ENCODE data around the gene OSGIN1.
"Not testable (repeated sequence)": the region's sequence is repeated elsewhere in the genome, so short reads cannot be mapped to it uniquely, and the experiment has no call there.

OSGIN1 gene

GRCh38 chr16:83932955-83933673 is 19.9 kb upstream of the OSGIN1 start:
- no peak for TF ChIP-seq POLR2A (IDR thresholded peaks at IDR 0.05; ENCODE audit: low read depth, low read length)
- FAIRE-seq, result no peak
- DNase-seq (ENCODE audit: insufficient read length, low spot score), result no peak

DNA sequence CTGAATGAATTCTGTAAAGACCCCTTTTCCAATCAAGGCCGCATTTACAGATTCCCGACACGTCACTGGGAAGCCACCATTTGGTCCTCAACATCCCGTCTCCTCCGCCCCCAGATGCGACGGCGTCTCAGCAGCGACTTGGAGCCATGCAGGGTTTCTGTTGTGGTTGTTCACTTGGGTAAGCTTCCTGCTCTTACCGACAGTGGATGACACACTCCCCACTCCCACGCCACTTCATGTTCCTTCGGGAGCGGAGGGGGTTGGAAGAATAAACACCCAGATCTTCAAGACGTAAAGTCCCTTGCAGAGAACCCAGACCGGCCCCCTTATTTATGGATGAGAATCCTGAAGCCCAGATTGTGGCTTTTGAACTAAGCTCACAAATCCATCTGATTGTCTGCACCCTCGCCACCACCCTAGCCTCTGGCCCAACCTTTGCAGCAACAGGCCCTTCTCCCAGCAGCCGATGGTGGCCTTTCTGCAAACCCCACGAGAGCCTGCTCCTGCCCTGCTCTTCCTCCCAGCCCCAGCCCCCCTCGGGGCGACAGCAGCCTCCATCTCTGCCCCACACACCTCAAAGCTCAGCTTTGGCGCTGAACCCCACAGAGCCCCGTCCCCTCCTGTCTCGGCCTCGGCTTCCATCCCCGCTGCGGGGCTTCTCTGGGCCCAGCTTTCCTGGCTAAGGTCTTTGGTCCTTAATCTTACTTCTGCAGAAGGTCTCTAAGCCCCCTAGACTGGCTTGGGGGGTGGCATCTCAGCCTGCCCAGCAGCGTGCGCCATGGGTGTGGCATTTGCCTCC is 19.0 kb upstream of the OSGIN1 start:
- DNase-seq (ENCODE audit: insufficient read length, low spot score), result no peak
- no peak for TF ChIP-seq POLR2A (IDR thresholded peaks at IDR 0.05; ENCODE audit: low read depth, low read length)
- FAIRE-seq, result no peak

- FAIRE-seq (no peak), DNase-seq (ENCODE audit: insufficient read length, low spot score) (no peak)
- TF ChIP-seq POLR2A (IDR thresholded peaks at IDR 0.05; ENCODE audit: low read depth, low read length), result no peak
Measured at GRCh38 chr16:83934684-83934977, 18.4 kb upstream of the OSGIN1 start.

DNA sequence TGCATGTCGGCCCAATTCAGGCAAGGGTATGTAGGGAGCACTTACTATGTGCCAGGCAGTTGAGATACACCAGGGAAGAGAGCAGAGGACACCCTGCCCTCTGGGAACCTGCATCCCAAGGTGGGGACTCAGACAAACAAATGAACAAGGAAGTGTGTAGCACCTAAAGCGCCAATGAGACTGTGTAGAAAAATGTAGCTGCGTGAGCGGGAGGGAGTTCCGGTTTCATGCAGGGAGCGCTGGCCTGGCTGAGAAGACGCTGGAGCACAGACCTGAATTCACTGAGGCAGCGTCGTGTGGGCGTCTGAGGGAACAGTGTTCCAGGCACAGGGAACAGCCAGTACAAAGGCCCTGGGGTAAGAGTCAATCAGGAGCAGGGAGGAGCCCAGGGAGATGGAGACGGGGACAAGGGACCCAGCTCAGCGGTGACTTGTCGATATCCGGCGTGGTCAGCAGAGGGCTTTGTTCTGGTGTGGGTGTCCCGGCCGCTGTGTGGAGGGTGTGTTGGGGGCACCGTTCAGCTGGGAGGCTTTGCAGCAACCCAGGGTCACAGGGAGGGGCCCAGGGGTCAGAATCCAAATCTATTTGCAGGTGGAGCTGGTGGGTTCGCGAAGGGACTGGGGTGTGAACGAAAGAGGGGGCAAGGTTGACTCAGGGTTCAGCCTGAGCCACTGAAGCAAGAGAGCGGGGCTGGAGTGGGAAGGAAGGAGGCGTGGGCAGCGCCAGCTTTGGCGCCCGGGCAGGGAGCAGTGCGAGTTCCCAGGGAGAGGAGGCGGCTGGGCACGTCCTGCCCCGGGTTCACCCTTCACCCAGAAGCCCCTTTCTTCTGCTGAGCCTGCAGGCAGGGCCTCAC is 17.8 kb upstream of the OSGIN1 start:
- no peak for FAIRE-seq

GRCh38 chr16:83935858-83936255 is 17.2 kb upstream of the OSGIN1 start:
- TF ChIP-seq POLR2A (IDR thresholded peaks at IDR 0.05; ENCODE audit: low read depth, low read length), result no peak
- FAIRE-seq (no peak), DNase-seq (ENCODE audit: insufficient read length, low spot score) (no peak)

More for the DNA sequence above, 17.8 kb upstream of the OSGIN1 start:
- DNase-seq (ENCODE audit: insufficient read length, low spot score), result no peak
- no peak for TF ChIP-seq POLR2A (IDR thresholded peaks at IDR 0.05; ENCODE audit: low read depth, low read length)

DNA sequence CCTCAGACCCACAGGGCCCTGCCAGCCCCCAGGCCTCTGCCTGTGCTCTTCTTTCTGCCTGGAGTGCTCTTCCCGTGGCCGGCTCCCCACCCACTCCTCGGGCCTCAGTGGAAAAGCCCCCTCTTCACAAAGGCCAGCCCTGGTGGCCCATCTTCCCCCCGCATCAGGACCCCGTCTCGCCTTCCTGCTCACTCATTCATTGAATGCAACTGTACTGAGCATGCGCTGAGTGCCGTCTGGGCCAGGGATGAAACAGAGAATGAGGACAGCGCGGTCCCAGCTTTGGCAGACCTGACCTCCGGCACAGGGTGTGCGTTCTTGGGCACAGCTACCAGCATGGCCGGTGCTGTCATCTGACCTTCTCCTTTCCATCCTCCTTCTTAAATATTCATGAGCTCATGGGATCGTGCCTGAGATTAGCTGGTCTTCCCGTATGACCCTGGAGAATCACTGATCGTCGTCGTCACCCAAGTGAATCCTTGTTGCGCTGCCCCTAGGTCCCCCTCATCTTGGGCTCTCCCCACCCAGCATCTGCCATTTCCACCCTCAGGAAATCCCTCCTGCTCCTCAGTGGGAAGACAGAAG is 16.4 kb upstream of the OSGIN1 start:
- no peak for TF ChIP-seq POLR2A (IDR thresholded peaks at IDR 0.05; ENCODE audit: low read depth, low read length)

GRCh38 chr16:83937267-83937666 is 15.8 kb upstream of the OSGIN1 start:
- no peak for DNase-seq (ENCODE audit: insufficient read length, low spot score)
- FAIRE-seq, result no peak
- no peak for TF ChIP-seq POLR2A (IDR thresholded peaks at IDR 0.05; ENCODE audit: low read depth, low read length)

More for the DNA sequence above, 16.4 kb upstream of the OSGIN1 start:
- no peak for FAIRE-seq
- DNase-seq (ENCODE audit: insufficient read length, low spot score), result no peak

DNA sequence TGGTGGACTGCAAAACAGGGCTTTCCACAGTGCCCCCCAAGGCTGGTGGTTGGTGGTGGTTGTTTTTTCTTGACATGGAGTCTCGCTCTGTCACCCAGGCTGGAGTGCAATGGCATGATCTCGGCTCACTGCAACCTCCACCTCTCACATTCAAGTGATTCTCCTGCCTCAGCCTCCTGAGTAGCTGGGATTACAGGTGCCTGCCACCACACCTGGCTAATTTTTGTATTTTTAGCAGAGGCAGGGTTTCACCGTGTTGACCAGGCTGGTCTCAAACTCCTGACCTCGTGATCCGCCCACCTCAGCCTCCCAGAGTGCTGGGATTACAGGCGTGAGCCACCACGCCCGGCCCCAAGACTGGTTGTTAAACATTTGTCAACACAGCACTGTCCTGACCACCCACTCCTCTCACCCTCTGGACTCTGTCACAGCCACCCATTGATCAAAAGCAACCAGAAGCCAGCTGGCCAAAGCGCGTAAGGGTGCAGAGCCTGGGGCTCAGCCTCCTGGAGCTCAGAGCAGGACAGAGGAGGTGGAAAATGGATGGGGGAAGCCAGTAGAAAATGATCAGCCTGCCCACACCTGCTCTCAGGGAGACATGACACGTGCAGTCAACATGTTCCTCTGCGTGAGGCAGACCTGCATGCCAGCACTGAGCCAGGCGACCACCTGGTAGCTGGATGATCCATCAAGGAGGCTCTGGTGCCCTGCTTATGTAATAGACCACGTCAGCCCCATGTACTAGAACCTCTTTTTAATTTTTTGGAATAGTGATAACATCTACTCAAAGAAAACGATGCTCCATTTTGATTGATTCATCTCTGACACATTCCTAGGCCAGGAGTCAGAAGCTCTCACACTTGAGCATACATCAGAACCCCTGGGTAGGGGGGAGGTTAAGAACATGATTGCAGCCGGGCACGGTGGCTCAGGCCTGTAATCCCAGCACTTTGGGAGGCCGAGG is 14.8 kb upstream of the OSGIN1 start:
- DNase-seq (ENCODE audit: insufficient read length, low spot score), result no peak
- no peak for TF ChIP-seq POLR2A (IDR thresholded peaks at IDR 0.05; ENCODE audit: low read depth, low read length)
- FAIRE-seq, result no peak

GRCh38 chr16:83939266-83939855 is 13.7 kb upstream of the OSGIN1 start:
- FAIRE-seq (no peak), DNase-seq (ENCODE audit: insufficient read length, low spot score) (no peak)
- no peak for TF ChIP-seq POLR2A (IDR thresholded peaks at IDR 0.05; ENCODE audit: low read depth, low read length)

- DNase-seq (ENCODE audit: insufficient read length, low spot score) (no peak), FAIRE-seq (no peak)
- no peak for TF ChIP-seq POLR2A (IDR thresholded peaks at IDR 0.05; ENCODE audit: low read depth, low read length)
Measured at GRCh38 chr16:83940119-83940518, 12.9 kb upstream of the OSGIN1 start.

- FAIRE-seq (no peak), DNase-seq (ENCODE audit: insufficient read length, low spot score) (no peak)
- TF ChIP-seq POLR2A (IDR thresholded peaks at IDR 0.05; ENCODE audit: low read depth, low read length), result no peak
Measured at GRCh38 chr16:83940630-83941378, 12.2 kb upstream of the OSGIN1 start.

GRCh38 chr16:83941546-83941945 is 11.5 kb upstream of the OSGIN1 start:
- DNase-seq (ENCODE audit: insufficient read length, low spot score); FAIRE-seq: not testable (repeated sequence)

All from H54 (cell line).